Measurements from ENCODE around the gene ZNF385B.

- no peak for TF ChIP-seq YY1 (IDR thresholded peaks at IDR 0.05)
- no peak for TF ChIP-seq FOXA1 (IDR thresholded peaks at IDR 0.05)
- TF ChIP-seq CTCF (IDR thresholded peaks at IDR 0.05; ENCODE audit: low read depth, low read length, missing input control), result no peak
- no peak for TF ChIP-seq JUND (IDR thresholded peaks at IDR 0.05)
- TF ChIP-seq REST (IDR thresholded peaks at IDR 0.05), result no peak
- no peak for TF ChIP-seq EGR1 (IDR thresholded peaks at IDR 0.05; ENCODE audit: low read depth in 2 of 2)
- TF ChIP-seq ATF3 (IDR thresholded peaks at IDR 0.05), result no peak
- TF ChIP-seq RAD21 (IDR thresholded peaks at IDR 0.05), result no peak
- TF ChIP-seq SP1 (IDR thresholded peaks at IDR 0.05), result no peak
- no peak for TF ChIP-seq NR2F2 (IDR thresholded peaks at IDR 0.05)
- no peak for TF ChIP-seq MAX (IDR thresholded peaks at IDR 0.05)
- no peak for TF ChIP-seq ZBTB33 (IDR thresholded peaks at IDR 0.05)
- TF ChIP-seq GABPA (IDR thresholded peaks at IDR 0.05 in 1 of 2, conservative IDR thresholded peaks at IDR 0.05 in 1 of 2), result no peak
- no peak for TF ChIP-seq TAF1 (conservative IDR thresholded peaks at IDR 0.05)
Observed at GRCh38 chr2:179438654-179439053, 422.8 kb downstream of the ZNF385B start.
